ENCODE data around the gene STK16.
A peak's percentile ranks its signal among the peaks of the same experiment; 100 is the strongest.

Gene STK16

DNA sequence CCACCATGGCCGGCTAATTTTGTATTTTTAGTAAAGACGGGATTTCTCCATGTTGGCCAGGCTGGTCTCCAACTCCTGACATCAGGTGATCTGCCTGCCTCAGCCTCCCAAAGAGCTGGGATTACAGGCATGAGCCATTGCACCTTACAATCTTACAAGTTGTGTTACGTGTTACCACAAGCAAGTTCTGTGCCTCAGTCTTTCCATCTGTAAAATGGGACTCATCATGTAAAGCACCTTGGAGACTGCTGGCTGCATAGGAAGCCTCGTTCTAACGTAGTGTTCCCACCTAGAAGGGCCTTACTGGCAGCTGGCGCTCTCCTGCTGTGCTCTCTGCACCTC is 43.9 kb downstream of the STK16 start:
- DNase-seq (ENCODE audit: low read depth): no peak

DNA sequence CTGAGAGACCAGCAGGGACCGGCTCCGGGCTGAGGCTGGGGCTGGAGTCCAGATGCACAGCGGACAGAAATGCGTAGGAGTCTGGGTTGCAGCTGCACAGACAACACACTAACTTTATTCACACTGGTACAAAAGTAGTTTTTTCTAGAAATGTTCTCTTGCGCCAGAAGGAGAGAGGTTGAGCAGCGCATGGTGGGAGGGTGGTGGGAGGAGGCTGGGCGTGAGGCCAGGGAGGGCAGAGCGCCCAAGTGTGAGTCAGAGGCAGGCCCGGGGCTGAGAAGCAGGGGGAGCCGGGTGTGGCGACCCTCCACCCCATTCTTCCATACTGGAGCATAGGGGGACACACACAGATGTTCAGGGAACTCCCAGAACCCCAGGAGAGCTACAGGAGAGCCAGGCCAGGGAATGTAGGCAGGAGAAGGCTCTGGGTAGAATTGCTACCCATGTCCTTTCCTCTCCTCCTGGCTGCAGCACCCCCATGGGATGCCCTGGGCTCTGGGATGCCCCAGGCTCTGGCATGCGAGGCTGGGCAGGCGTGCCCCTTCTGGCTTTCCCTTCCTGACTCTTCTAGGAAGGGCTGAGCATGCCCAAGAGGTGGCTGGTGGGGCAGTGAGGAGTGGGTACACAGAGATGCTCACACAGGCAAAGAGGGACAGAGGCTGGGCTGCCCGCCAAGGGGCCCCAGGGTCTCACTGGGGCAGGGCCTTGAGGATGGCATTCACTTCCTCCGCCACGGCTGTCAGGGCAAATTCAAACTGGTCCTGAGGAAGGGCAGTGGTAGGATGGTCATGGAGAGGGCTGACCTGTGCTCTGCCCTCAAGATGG is 44.5 kb downstream of the STK16 start:
- peak; percentile 98 for DNase-seq (ENCODE audit: low read depth)

DNA sequence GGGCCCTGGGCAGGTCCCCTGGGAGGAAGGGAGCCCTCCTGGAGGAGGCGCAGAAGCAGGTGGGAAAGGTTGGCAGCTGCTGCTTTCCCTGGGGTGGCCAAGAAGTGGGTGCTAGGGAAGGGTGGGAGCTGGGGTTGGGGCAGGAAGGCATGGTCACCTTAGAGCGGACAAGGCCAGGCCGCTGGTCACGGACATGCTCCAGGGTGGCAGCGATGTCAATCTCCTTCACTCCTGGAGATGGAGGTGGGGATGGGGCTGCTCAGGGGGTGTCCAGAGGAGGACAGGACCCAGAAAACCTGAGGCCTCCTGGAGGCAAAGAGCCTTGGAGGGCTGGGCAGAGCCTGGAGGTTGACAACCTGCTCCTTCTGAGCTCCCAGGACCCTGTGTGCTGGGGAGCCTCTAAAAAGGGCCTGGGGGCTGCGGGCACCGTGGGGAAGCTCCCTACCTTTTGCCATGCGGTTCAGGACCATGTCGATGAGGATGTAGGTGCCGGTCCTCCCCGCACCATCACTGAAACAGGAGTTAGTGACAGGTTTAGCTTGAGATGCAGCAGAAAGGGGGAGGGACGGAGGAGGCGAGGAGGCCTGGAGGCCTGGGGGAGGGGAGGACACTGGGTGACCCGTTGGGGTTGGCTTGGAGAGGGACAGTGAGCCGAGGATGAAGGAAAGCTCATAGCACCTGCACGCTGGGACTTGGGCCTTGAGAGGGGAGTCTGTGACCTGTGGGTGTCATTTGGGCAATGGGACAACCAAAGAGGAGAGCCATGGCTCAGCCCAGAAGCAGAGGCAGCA is 45.3 kb downstream of the STK16 start:
- DNase-seq (ENCODE audit: low read depth): no peak

DNA sequence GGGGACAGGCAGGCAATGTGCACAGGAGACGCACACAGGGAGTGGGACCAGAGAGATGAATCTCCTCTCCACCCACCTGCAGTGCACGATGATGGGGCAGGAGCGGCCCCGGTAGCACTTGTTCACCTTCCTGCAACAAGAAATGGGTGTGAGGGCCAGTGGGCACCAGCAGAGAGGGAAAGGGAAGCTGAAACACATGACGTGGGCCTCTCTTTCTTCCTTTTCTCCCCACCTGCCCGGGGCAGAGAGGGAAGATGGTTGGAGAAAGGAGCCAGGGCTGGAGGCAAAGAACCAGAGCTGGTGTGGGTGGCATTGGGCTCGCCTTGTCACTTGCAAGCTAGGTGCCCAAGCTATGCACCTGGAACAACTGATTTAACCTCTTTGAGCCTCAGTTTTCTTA is 46.1 kb downstream of the STK16 start:
- no peak for DNase-seq (ENCODE audit: low read depth)

DNA sequence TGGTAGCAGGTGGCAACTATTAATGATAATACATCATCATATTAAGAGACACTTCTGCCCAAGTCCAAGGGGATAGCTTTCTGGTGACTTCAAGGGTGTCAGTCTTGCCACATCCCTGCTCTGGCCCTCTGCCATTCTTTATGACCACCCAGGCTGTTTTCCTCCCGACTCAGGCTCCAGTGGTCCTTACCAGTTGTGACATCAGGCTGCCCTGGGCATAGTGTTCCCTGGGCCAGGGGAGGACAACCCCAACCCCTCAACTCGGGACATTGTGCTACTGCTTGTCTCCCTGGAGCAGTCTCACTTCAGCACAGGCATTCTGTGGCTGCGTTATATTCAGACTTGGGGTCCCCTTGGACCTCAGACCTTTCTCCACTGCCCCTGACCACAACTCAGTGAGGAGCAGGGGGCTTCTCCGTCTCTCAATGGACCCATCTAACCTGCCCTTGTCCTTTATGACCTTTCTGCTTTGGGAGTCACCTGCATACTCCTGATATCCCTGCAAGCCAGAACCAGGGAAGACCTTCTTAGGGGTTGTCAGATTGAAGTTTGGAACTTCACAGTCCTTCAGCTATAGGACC is 46.7 kb downstream of the STK16 start:
- DNase-seq (ENCODE audit: low read depth): no peak

DNA sequence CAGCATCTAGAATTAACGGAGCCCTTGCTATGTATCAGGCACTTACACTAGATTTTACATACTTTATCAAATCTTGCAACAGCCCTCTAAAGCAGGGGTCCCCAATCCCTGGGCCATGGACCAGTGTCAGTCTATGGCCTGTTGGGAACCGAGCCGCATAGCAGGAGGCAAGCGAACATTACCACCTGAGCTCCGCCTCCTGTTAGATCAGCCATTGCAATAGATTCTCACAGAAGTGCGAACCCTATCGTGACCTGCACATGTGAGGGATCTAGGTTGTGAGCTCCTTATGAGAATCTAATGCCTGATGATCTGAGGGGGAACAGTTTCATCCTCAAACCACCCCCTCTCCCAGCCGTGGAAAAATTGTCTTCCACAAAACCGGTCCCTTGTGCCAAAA is 47.3 kb downstream of the STK16 start:
- DNase-seq (ENCODE audit: low read depth): no peak

DNA sequence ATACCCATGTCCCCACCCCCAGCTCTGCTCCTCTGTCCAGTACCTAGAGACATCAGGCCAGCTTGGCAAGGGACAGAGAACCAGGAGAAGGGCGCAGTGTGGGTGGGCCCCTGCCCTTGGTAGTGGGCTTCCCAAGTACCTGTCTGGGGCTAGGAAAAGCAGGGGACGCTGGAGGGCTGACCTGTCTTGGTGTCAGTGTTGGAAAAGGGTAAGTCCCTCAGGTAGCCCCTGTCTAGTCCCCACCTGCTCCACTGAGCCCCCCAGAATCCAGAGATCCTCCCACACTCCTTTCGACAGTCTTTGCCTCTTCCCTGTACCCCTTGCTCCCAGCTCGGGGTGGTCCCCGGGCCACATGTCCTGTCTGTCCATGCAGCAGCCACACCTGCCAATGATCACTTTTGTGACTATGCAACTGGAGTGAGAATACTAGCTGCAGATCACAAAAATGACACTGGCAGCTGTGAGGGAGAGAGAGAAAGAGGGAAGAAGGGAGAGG is 48.5 kb downstream of the STK16 start:
- no peak for DNase-seq (ENCODE audit: low read depth)

DNA sequence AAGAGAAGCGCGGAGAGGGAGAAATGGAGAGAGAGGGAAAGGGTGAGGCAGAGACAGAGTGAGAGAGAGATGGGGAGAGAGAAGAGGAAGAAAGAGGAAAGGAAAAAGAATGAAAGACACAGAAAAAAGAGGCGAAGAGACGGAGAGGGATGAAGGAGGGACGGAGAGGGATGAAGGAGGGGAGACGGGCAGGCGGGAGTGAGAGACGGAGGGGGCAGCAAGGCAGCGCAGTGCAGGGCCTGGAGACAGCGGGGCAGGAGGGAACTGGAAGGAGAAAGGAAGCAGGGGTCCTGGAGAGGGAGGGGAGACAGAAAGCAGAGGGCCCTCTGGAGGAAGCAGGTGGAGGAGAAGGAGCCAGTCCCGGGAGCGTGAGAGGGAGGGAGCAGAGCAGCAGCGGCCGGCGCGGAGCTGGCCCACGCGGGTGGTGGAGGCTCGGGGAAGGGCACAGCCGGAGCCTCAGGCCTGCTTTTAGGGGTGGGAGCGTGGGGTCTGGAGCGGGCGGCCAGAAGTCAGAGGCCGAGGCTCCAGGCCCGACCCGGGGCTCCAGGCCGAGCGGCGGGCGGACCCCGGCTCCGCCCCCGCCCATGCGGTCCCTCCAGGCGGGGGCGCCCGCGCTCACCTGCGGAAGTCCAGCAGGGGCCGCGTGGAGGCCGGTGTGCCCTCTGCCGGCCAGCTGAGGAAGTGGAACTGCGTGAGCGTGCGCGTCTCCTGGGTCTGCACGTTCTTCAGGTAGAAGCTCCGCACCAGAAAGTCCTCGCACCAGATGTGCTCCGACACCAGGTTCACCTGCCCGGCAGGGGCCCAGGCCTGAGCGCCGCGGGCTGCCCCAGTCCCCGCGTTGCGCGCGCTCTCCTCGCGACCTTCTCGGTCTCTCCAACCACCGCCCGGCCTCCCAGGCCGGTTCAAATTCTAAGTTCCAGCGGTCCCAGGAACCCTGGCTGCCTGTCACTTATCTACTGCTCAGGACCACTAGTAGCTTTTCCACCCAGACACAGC is 49.4 kb downstream of the STK16 start:
- peak; percentile 62 for DNase-seq (ENCODE audit: low read depth)

DNA sequence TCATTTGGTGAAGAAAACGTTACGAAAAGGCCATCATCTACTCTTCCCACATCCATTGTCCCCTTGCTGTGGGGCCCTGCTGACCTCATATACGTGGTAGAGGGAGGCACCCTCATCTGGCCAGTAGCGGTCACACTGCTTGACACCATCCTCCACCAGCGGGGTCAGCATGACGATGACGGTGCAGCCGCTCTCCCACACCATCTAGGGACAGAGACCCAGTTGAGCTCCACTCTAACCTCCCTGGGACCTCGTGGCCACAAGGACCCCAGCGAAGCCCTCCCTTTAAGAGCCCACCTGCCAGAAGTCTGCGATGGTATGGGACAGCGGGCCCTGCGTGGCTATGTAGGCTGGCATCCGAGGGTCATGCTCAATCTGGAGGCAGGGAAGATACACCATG is 50.9 kb downstream of the STK16 start:
- DNase-seq (ENCODE audit: low read depth): no peak

DNA sequence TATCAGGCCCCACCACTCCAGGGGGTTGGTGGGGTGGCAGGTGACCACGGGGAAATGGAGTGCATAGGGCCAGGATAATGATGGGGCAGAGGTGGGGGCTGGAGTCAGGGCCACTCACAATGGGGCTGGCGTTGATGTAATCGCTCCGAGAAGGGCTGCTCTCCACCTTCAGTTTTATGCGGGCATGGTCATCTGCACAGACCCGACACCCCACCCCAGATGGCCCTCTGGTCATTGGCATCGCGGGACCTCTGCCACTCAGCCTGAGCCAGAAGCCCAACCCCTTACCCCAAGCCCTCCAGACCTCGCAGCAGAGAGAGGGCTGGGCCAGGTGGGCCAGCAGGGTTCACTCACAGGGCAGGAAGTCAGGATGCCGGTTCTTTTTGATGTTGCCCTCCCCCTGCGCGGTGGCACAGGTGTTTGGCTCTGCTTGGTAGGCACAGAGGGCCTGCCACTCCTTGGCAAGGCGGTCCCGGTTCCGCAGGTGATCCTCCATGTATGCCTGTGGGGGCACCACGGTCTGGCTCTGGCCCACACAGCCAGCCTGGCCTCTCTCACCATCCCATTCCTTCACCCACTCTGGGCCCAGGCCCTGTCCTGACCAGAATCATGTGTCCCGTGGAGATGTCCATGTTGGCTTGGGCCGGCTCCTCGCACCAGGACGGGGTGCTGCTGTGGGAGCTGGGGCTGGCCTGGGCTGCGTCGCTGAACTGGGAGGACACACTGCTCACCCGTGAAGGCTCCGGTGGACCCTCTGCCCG is 51.5 kb downstream of the STK16 start:
- no peak for DNase-seq (ENCODE audit: low read depth)

DNA sequence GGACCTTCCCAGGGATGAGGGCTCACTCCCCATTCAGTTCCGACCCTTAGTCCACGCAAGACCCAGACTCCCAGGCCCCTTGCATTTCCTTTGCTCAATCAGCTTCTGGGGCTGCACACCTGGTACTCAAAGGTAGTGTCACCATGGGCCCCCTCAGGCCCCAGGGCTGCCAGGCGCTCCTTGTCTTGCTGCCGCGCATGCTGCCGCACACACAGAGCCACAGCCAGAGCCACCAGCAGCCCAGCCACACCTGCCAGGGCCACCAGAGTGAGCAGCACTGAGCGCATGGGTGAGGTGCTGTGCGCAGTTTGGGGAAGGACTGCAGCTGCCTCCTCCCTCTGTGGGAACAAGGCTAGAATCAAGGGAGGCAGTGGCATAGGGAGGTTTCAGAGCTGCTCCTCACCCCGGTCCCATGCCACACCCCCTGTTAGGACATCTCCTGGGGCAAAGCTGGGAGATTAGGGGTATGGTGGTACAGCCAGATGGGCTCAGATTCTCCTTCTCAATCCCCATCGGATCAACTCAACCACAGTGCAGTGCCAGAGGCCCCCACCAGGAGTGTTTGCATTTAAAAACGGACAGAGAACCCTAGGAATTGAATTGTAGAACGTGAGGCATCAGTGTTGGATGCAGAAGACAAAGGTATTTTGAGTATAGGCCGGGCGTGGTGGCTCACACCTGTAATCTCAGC is 52.6 kb downstream of the STK16 start:
- no peak for DNase-seq (ENCODE audit: low read depth)

DNA sequence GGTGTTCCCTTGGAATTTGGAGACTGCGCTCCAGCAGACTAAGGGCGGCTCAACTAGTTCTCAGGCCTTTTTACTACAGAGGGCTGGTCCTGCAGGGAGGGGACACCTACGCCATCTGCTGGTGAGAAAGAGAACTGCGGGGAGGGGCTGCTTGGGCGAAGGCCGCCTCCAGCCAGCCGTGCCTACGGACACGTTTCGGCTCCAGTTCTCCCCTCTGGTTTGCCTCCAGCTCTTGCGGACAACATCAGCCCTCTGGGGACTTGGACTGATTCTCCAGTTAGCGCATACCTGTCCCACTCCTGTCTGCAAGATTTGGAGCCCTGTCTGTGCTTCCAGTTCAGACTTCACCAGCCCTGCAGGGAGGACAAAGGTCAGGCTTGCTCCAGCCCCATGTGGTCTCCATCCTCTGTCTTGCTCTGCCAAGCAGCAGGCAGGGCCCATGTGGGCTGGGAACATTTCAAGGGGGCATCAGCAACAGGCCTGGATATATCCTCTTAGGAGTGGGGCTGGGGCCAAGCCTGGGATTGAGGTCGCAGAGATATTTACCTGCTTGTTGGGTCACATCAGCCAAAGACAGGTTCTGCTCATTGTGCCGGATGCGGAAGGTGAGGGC is 53.6 kb downstream of the STK16 start:
- peak; percentile 50 for DNase-seq (ENCODE audit: low read depth)

DNA sequence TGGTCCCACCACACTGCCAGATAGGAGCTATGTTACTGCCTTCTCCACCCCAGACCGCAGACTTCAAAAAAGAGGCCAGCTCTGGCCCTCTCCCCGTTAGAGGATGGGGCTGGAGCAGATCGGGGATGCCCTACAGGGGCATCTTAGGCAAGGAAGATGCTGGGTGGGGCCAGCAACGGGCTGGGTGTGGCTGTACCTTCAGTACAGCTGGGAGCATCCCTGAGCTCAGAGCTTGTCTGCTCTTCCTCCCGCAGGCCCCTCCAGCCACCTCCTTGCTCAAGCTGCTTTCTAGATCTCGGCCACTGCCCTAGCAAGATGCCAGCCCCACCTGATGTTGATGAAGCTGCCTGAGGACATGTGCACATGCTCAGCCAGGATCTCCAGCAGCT is 54.1 kb downstream of the STK16 start:
- no peak for DNase-seq (ENCODE audit: low read depth)

Data from amniotic epithelial cell (primary cell).